HepG2 (cell line): ENCODE results near the gene OR8B12. TPM values are rescaled to one million over a fixed set of nuclear protein-coding genes. Genes with fewer than 3 reads are reported as not detected.
A peak's percentile ranks its signal among the peaks of the same experiment; 100 is the strongest.

Experiments
- ATAC-seq: fragments of 200-7000 bp; cut with Tn5 transposase; 3 replicates; pipeline ENCODE4 v1.9.1; 2020; ENCODE audit warnings: mild to moderate bottlenecking, moderate library complexity
- BruUV-seq: library from RNA; stranded (reverse); fragments of 400-500 nt; replicated peaks from 2 replicates; lab custom pipeline; 2021; lab: Mats Ljungman, UMichigan
- CTCF ChIA-PET: fragments of 300-600 bp; formaldehyde crosslinking; extraction: SDS; loops from one replicate; lab custom pipeline; 2021; ENCODE audit warnings: low total read pairs, inconsistent platforms, low intra/inter-chr PET ratio; lab: Yijun Ruan, JAX
- POLR2A ChIA-PET: fragments of 350-600 bp; sonication (Branson Sonifier 250); formaldehyde crosslinking; loops from one replicate; lab custom pipeline; 2020; ENCODE audit warnings: antibody characterized with exemption, inconsistent platforms; lab: Yijun Ruan, JAX
- DNase-seq: peaks from one replicate; pipeline ENCODE4 v3.0.0-alpha.2; 2015; ENCODE audit warnings: low spot score
- FAIRE-seq: peaks from 3 replicates; lab custom pipeline; 2011; peaks lifted over from hg19 to GRCh38; lab: Jason Lieb, UNC
- H2AFZ ChIP-seq: one replicate; pipeline ENCODE4 v1.6.1; 2011; ENCODE audit warnings: low read length, inconsistent platforms
- H3K27ac ChIP-seq: fragments of 300-600 bp; 3 replicates; pipeline ENCODE4 v1.8.0; 2011; ENCODE audit warnings: mixed run types, mild to moderate bottlenecking, mixed read lengths, low read length, inconsistent platforms; ENCODE audit not compliant: insufficient read depth; ENCODE audit errors: extremely low read length
- H3K27me3 ChIP-seq, 2 experiments: fragments of 200-600 bp in 1 of 2; 2 replicates in 1 of 2; 3 replicates in 1 of 2; pipeline versions ENCODE4 v1.6.0 to v1.8.0; 2011; ENCODE audit warnings: low read length in 2 of 2, mild to moderate bottlenecking in 2 of 2, moderate library complexity in 2 of 2, inconsistent platforms in 1 of 2; ENCODE audit not compliant: insufficient read depth in 2 of 2, control insufficient read depth in 1 of 2
- H3K36me3 ChIP-seq, 2 experiments: fragments of 200-600 bp in 1 of 2; replicated peaks in 1 of 2; 2 replicates in 1 of 2; 3 replicates in 1 of 2; pipeline versions ENCODE4 v1.5.1 to v1.8.0; 2011; ENCODE audit warnings: low read length in 2 of 2, inconsistent platforms in 1 of 2; ENCODE audit not compliant: insufficient read depth in 2 of 2, control insufficient read depth in 1 of 2
- H3K4me1 ChIP-seq: 2 replicates; pipeline ENCODE4 v1.5.1; 2012; ENCODE audit warnings: low read length, inconsistent platforms; ENCODE audit not compliant: insufficient read depth
- H3K4me2 ChIP-seq: 2 replicates; pipeline ENCODE4 v1.6.0; 2011; ENCODE audit warnings: low read depth, low read length, inconsistent platforms
- H3K4me3 ChIP-seq, 3 experiments: fragments of 200-600 bp in 1 of 3; sonication (generic), shearing (Covaris generic) in 1 of 3; replicated peaks in 1 of 3; 2 replicates each; pipeline ENCODE4 v1.5.1; 2011 to 2016; ENCODE audit warnings: low read length in 3 of 3, inconsistent platforms in 2 of 3, low read depth in 2 of 3, mild to moderate bottlenecking in 2 of 3, control low read depth in 1 of 3, mixed read lengths in 1 of 3; ENCODE audit not compliant: insufficient read depth in 1 of 3
- H3K79me2 ChIP-seq: one replicate; pipeline ENCODE4 v1.6.1; 2011; ENCODE audit warnings: low read length, inconsistent platforms; ENCODE audit not compliant: insufficient read depth
- H3K9ac ChIP-seq: 2 replicates; pipeline ENCODE4 v1.6.0; 2011; ENCODE audit warnings: mild to moderate bottlenecking, low read depth, low read length, inconsistent platforms; ENCODE audit not compliant: insufficient read depth
- H3K9me3 ChIP-seq: 2 replicates; pipeline ENCODE4 v1.5.1; 2012; ENCODE audit warnings: mild to moderate bottlenecking, low read length
- H4K20me1 ChIP-seq: 2 replicates; pipeline ENCODE4 v1.6.0; 2011; ENCODE audit warnings: inconsistent platforms, mild to moderate bottlenecking, low read length, moderate library complexity; ENCODE audit not compliant: insufficient read depth
- SMC3 ChIP-seq: IDR thresholded peaks from 2 replicates; pipeline ENCODE4 v1.6.1; 2011; ENCODE audit warnings: low read length, improper control_type of control experiment
- STAG1 ChIP-seq: sonication (generic); formaldehyde crosslinking; IDR thresholded peaks from 2 replicates; pipeline ENCODE4 v1.4.0; 2020; ENCODE audit warnings: missing genetic modification reagents
- TERF1 ChIP-seq: sonication (generic); formaldehyde crosslinking; IDR thresholded peaks from 2 replicates; pipeline ENCODE4 v1.8.0; 2022; ENCODE audit warnings: mild to moderate bottlenecking, missing genetic modification reagents, moderate library complexity
- ZNF574 ChIP-seq: sonication (generic); formaldehyde crosslinking; IDR thresholded peaks from 2 replicates; pipeline ENCODE4 v1.4.0; 2020; ENCODE audit warnings: missing genetic modification reagents
- WGBS: methylation state at CpG from one replicate; pipeline ENCODE4 v1.1.6; 2017; ENCODE audit warnings: low lambda C conversion rate; 5-methylcytosine and 5-hydroxymethylcytosine counted together
- in situ Hi-C: cut with HindIII; loops from 2 replicates; pipeline ENCODE4 v1.10.0; 2017; ENCODE audit warnings: low pct_unique_long_range_greater_than_20kb; ENCODE audit not compliant: extremely low pct_ligation_motif_present
- intact Hi-C: fragments of 100-400 bp; cut with micrococcal nuclease; formaldehyde crosslinking; loops from one replicate; pipeline ENCODE4 v1.10.0; 2022; ENCODE audit not compliant: unreplicated experiment
- polyA plus RNA-seq, 8 experiments: library from polyadenylated mRNA; depleted of rRNA in 3 of 8; stranded (reverse) in 7 of 8; unstranded in 1 of 8; fragments of >200 nt; fragmentation: Illumina TruSeq in 4 of 8; extraction: Trizol in 4 of 8; gene quantifications; 2 replicates each; pipeline versions ENCODE4 v1.2.1 to v1.2.3, GENCODE V29; 2011 to 2016; ENCODE audit warnings: low read depth in 4 of 8, missing spikeins in 1 of 8, mixed read lengths in 1 of 8; ENCODE audit not compliant: insufficient read depth in 1 of 8
- total RNA-seq, 5 experiments: library from RNA; depleted of rRNA; stranded (reverse); fragments of >200 nt; fragmentation: Illumina TruSeq; extraction: Trizol; gene quantifications; 2 replicates each; pipeline ENCODE4 v1.2.3, GENCODE V29; 2016; ENCODE audit warnings: low read depth in 1 of 5
- TF ChIP-seq, protein P1 (sequence below): sonication (generic); formaldehyde crosslinking; IDR thresholded peaks from 2 replicates; pipeline ENCODE4 v1.5.0; 2020; ENCODE audit warnings: mild to moderate bottlenecking, missing genetic modification reagents, moderate library complexity

Gene OR8B12
- total and polyA plus RNA-seq, 2 of the 13 experiments (the other 11 are each of a cell fraction or from before 2014, with no cell fraction given): not detected

DNA sequence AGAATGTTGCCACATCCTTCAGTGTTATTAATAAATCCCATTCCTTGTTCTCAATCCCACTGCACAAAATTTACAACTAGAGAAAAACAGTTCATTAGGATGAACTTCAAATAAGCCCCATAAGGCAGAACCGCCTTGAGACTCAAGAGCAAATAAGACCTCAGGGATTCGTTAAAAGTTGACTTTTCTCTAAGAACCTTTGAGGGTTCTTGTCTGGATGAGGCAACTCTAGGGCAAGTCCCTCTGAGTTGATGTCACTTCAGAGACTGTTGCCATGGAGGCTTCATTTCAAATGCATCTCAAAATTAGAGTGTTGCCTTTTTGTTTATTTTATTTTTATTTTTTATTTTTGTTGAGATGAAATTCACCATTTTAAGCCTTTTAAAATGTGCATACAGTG is 48.0 kb upstream of the OR8B12 start (continued):
- no peak for TF ChIP-seq TERF1 (CRISPR knock-in tag)

- BruUV-seq: no TSS peak
- peak; percentile 36 for FAIRE-seq
- in situ Hi-C loops: loop anchor here (5.0 kb wide), 1 partner anchor 169 kb away; no protein-coding TSS in a partner anchor
- DNase-seq: peak; percentile 33
- Histone ChIP-seq H3K9me3 (no peaks in the 10 kb centered on the region), H3K4me3 (no peak overlapping the region), H2AFZ (no peak overlapping the region), H3K4me1 (no peaks in the 10 kb centered on the region), H3K36me3 (no peaks in the 10 kb centered on the region), H3K79me2 (no peaks in the 10 kb centered on the region), H3K27me3 (peaks cover 0 to 3% of the 10 kb centered on the region in 2 experiments; a peak in 1 of 5 replicates), H4K20me1 (no peaks in the 10 kb centered on the region), H3K9ac (no peak overlapping the region), H3K4me2 (no peak overlapping the region), H3K27ac (no peak overlapping the region)
- ChIA-PET POLR2A (no interaction called here), CTCF (interaction anchor here (0.7 to 3.2 kb wide), 3 partner anchors 171 to 184 kb away, joined by 3 to 29 read pairs (median 6); no protein-coding TSS in a partner anchor)
- intact Hi-C loops: loop anchor here (1.0 to 2.0 kb wide), 2 partner anchors 171 to 516 kb away; no protein-coding TSS in a partner anchor
- peak; percentile 27; the same call in 1 of the 2 replicates for TF ChIP-seq STAG1 (CRISPR knock-in tag)
- no peak for TF ChIP-seq ZNF574
- TF ChIP-seq, protein P1, sequence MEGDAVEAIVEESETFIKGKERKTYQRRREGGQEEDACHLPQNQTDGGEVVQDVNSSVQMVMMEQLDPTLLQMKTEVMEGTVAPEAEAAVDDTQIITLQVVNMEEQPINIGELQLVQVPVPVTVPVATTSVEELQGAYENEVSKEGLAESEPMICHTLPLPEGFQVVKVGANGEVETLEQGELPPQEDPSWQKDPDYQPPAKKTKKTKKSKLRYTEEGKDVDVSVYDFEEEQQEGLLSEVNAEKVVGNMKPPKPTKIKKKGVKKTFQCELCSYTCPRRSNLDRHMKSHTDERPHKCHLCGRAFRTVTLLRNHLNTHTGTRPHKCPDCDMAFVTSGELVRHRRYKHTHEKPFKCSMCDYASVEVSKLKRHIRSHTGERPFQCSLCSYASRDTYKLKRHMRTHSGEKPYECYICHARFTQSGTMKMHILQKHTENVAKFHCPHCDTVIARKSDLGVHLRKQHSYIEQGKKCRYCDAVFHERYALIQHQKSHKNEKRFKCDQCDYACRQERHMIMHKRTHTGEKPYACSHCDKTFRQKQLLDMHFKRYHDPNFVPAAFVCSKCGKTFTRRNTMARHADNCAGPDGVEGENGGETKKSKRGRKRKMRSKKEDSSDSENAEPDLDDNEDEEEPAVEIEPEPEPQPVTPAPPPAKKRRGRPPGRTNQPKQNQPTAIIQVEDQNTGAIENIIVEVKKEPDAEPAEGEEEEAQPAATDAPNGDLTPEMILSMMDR (CRISPR knock-in tag): peak; percentile 67
- TF ChIP-seq SMC3: peak; percentile 71
- peak; percentile 65; the same call in 2 of the 3 replicates for ATAC-seq
- WGBS: 0% methylated on average over 3 of the region's 3 CpGs
Observed at GRCh38 chr11:124586238-124586860, 42.9 kb upstream of the OR8B12 start.
